GM10248 (cell line): ENCODE measurements around the gene SH3RF1.

Experiments used
- CTCF ChIA-PET: fragments of 300-600 bp; sonication (Branson Sonifier 250); formaldehyde crosslinking; extraction: SDS; loops from one replicate; lab custom pipeline; 2021; ENCODE audit warnings: antibody characterized with exemption; lab: Yijun Ruan, JAX
- POLR2A ChIA-PET: fragments of 350-650 bp; sonication (Branson Sonifier 250); formaldehyde crosslinking; extraction: SDS; loops from one replicate; lab custom pipeline; 2020; ENCODE audit warnings: antibody characterized with exemption; lab: Yijun Ruan, JAX
- DNase-seq: peaks from one replicate; pipeline ENCODE4 v3.0.0; 2012; ENCODE audit errors: extremely low spot score
- TF ChIP-seq, protein P1 (sequence below): IDR thresholded peaks from 2 replicates; pipeline ENCODE4 v1.5.1; 2012; ENCODE audit warnings: mild to moderate bottlenecking, low read depth; ENCODE audit errors: extremely low read depth, missing control alignments, control extremely low read depth

SH3RF1 gene

DNA sequence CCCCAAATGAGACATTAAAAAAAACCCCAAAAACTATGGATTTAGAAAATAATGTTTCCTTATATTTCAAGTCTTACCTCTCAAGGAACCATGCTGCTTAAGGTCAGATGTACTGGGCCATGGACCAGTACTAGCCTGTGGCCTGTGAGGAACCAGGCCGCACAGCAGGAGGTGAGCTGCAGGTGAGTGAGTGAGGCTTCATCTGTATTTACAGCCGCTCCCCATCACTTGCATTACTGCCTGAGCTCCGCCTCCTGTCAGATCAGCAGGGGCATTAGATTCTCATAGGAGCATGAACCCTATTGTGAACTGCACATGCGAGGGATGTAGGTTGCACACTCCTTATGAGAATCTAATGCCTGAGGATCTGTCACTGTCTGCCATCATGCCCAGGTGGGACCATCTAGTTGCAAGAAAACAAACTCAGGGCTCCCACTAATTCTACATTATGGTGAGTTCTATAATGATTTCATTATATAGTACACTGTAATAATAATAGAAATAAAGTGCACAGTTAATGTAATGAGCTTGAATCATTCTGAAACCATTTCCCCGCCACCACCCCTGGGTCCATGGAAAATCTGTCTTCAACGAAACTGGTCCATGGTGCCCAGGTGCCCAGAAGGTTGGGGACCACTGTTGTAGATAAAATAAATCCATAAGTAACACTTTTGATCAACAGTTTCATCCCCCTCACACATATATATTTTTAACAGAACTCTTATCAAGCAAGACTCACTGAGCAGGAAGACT, 155.4 kb downstream of the SH3RF1 start:
- POLR2A ChIA-PET = no interaction called here
- CTCF ChIA-PET = interaction anchor here (0.9 to 2.0 kb wide), 2 partner anchors 10 to 16 kb away, joined by 3 to 9 read pairs; no protein-coding TSS in a partner anchor
- DNase-seq = no peak
- TF ChIP-seq, protein P1, sequence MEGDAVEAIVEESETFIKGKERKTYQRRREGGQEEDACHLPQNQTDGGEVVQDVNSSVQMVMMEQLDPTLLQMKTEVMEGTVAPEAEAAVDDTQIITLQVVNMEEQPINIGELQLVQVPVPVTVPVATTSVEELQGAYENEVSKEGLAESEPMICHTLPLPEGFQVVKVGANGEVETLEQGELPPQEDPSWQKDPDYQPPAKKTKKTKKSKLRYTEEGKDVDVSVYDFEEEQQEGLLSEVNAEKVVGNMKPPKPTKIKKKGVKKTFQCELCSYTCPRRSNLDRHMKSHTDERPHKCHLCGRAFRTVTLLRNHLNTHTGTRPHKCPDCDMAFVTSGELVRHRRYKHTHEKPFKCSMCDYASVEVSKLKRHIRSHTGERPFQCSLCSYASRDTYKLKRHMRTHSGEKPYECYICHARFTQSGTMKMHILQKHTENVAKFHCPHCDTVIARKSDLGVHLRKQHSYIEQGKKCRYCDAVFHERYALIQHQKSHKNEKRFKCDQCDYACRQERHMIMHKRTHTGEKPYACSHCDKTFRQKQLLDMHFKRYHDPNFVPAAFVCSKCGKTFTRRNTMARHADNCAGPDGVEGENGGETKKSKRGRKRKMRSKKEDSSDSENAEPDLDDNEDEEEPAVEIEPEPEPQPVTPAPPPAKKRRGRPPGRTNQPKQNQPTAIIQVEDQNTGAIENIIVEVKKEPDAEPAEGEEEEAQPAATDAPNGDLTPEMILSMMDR = no peak

DNA sequence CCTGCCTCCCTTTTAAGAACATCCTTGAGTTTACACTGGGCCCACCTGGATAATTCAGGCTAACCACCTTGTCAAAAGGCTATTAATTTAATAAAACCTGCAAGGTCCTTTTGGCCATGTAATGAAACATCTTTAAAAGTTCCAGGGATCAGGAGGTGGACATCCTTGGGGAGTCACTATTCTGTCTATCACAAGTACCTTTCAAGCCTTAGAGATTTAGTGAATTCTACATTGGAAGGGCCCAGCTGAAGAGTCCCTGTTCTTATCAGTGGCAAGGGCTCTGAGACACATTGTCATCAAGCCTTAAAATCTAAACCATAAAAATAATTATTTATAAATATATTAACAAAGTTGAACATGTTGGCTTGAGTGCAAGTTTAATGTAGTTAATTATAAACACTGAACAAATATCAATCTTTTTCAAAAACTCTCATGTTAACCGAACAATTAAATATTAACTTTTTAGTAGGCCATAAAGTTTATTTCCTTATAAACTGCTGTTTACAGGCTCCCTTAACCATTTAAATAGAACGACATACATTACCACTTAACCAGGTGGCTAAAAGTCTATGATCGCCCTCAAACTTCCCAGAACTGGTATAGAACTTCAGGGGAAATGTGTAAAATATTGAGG, 156.3 kb downstream of the SH3RF1 start:
- CTCF ChIA-PET = no interaction called here
- POLR2A ChIA-PET = no interaction called here

DNA sequence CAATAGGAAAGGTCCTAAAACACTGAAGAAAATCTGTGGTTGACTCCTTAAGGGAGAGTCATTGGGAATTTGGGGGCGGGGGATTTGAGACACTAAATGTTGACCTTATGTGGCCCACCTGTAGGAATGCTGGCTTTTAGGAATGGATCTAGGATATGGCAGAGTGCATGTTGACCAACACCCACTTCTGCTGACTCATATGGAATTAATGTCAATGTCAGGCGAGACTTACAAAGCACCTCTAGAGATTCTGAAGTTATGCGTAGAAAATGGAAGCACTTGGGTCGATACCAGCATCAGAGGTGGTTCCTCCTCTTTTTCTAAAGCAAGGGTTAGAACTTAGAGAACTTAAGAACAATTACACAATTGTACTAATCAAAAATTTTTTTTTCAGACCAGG, 160.1 kb downstream of the SH3RF1 start:
- DNase-seq = no peak
- TF ChIP-seq, protein P1 = no peak

More for the DNA sequence above, 156.3 kb downstream of the SH3RF1 start:
- TF ChIP-seq, protein P1 = no peak
- DNase-seq = no peak

DNA sequence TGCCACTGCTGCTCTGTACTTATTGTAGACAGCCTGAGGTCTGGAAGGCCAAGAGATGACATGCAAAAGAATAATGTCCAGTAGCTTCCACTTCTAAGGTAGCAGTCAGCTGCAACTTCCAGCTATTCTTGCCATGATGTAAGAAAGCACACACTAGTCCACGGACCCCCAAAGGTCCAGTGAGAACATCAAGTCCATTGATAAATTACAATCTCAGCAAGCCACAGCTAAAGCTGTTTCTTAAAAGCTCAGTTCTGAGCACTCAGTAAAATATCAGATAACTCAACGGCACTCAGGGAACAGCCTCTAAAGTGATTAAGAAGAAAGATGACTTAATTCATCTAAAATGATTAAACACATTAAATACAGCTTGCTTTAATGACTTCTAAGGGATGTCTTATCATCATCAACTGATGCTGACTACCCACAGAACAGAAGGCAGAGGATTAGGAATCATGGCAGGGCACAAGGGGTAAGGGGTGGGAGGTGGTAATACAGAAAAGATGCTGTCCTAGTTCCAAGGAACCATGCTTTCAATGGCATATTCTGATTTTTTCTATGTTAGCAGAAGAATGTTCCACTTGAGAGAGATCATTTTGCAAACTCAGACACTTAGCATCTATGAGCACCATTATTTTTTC, 161.6 kb downstream of the SH3RF1 start:
- ChIA-PET POLR2A (no interaction called here), CTCF (interaction anchor here (0.9 to 4.1 kb wide), 7 partner anchors 8 to 464 kb away, joined by 3 to 14 read pairs (median 3); no protein-coding TSS in a partner anchor)

More for the DNA sequence above, 160.1 kb downstream of the SH3RF1 start:
- CTCF ChIA-PET = interaction anchor here (2.7 to 4.1 kb wide), 2 partner anchors 11 kb away, joined by 11 to 14 read pairs; no protein-coding TSS in a partner anchor
- POLR2A ChIA-PET = no interaction called here

DNA sequence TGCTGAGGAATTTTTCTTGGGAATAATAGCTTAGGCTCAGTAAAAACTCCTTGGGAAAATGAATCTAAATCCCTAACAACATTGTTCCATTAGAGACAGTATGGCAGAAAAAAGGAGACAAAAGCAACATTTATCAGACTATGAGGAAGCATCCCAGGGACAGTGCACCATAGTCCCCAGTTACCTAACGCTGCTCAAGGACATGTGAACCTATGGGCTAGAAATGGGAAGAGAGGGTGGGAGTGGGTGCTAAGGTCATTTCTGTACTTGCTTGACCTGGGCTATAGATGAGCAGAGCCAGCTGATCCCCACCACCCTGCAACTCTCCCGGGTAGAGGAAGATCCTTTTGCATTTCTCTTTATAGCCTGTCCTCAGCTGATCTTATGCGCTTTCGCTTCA, 162.5 kb downstream of the SH3RF1 start:
- DNase-seq = no peak
- ChIA-PET POLR2A (no interaction called here), CTCF (interaction anchor here (0.9 to 4.1 kb wide), 9 partner anchors 7 to 465 kb away, joined by 3 to 14 read pairs (median 3); no protein-coding TSS in a partner anchor)
- TF ChIP-seq, protein P1 = no peak

More for the DNA sequence above, 161.6 kb downstream of the SH3RF1 start:
- DNase-seq = no peak
- TF ChIP-seq, protein P1 = no peak

DNA sequence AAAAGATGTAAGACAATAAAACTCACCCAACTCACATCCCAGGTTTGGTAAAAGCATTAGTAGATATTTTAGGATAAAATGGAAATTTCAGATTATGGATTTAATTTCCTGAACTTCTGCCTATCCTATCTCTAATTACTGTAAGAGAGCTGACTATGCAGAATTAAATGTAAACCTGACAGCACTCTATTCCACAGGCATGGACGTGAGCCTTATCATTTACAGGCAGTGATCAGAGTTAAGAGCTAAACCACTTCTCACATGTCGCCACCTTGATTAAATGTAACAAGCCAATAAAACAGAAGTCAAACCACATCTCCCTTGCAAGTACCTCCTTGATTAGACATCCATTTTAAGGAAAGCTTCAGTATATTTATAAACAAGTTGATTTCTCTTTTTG, 163.2 kb downstream of the SH3RF1 start:
- no peak for DNase-seq
- ChIA-PET POLR2A (no interaction called here), CTCF (interaction anchor here (0.9 to 4.1 kb wide), 5 partner anchors 8 to 378 kb away, joined by 3 to 14 read pairs (median 3); no protein-coding TSS in a partner anchor)
- TF ChIP-seq, protein P1 = no peak
